Brain microvascular endothelial cell (primary cell): ENCODE data around the gene CENPU.

Source experiments
- DNase-seq: peaks from one replicate; pipeline ENCODE4 v3.0.0-alpha.2; 2020
- H3K27ac ChIP-seq: fragments of 250-450 bp; sonication (Bioruptor Pico); 2 replicates; pipeline ENCODE4 v1.5.1; 2020; ENCODE audit warnings: mild to moderate bottlenecking, moderate library complexity
- H3K27me3 ChIP-seq: fragments of 250-450 bp; sonication (Bioruptor Pico); replicated peaks from 2 replicates; pipeline ENCODE4 v1.5.1; 2020; ENCODE audit warnings: mild to moderate bottlenecking
- H3K36me3 ChIP-seq: fragments of 250-450 bp; sonication (Bioruptor Pico); replicated peaks from 2 replicates; pipeline ENCODE4 v1.5.1; 2020; ENCODE audit warnings: mild to moderate bottlenecking
- H3K4me3 ChIP-seq: 2 replicates; pipeline ENCODE4 v1.5.1; 2011; ENCODE audit warnings: low read depth, mild to moderate bottlenecking, control low read depth, low read length, moderate library complexity
- CTCF ChIP-seq: IDR thresholded peaks from 2 replicates; pipeline ENCODE4 v1.5.1; 2011; ENCODE audit warnings: low read depth, mild to moderate bottlenecking, moderate library complexity, low read length, control low read depth, inconsistent platforms; ENCODE audit errors: missing control alignments
- in situ Hi-C: cut with HindIII; loops from 2 replicates; pipeline ENCODE4 v1.10.0; 2017; ENCODE audit warnings: low sequenced_read_pairs, low pct_ligation_motif_present

CENPU gene

GRCh38 chr4:184649026-184649970 is 84.6 kb downstream of the CENPU start, which contains the start of the genes CASP3 and PRIMPOL:
CASP3 (minus strand) TSS chr4:184649447; CDS start chr4:184638453, 10,994 bp downstream.
PRIMPOL (plus strand) TSS chr4:184649738; CDS start chr4:184657141, 7,403 bp downstream.
- H3K27ac ChIP-seq, result peak within 1 kb of the TSS; percentile 81
- H3K36me3 ChIP-seq, result no peaks in the 10 kb centered on the region
- H3K27me3 ChIP-seq, result no peaks in the 10 kb centered on the region
- H3K4me3 ChIP-seq, result peak within 1 kb of the TSS; percentile 76
- TF ChIP-seq CTCF, result peak; percentile 35
- in situ Hi-C loops, result no loop called here
- peak; percentile 91 for DNase-seq

GRCh38 chr4:184648313-184649025 is 85.4 kb downstream of the CENPU start:
- no peak for TF ChIP-seq CTCF
- H3K27me3 ChIP-seq, result no peaks in the 10 kb centered on the region
- DNase-seq, result no peak
- no peaks in the 10 kb centered on the region for H3K36me3 ChIP-seq
- peak overlapping the region; percentile 81 for H3K27ac ChIP-seq
- in situ Hi-C loops, result no loop called here
- peak overlapping the region; percentile 76 for H3K4me3 ChIP-seq

GRCh38 chr4:184648054-184648312 is 85.9 kb downstream of the CENPU start:
- DNase-seq, result no peak

GRCh38 chr4:184647266-184648053 is 86.4 kb downstream of the CENPU start:
- no peaks in the 10 kb centered on the region for H3K27me3 ChIP-seq
- no peak for TF ChIP-seq CTCF
- peaks cover under 1% of the 10 kb centered on the region for H3K36me3 ChIP-seq
- no peak for DNase-seq
- H3K4me3 ChIP-seq, result peak overlapping the region; percentile 76
- peak overlapping the region; percentile 81 for H3K27ac ChIP-seq
- in situ Hi-C loops, result no loop called here

More at GRCh38 chr4:184648054-184648312, 85.9 kb downstream of the CENPU start:
- in situ Hi-C loops, result no loop called here
- no peaks in the 10 kb centered on the region for H3K36me3 ChIP-seq
- no peaks in the 10 kb centered on the region for H3K27me3 ChIP-seq
- no peak for TF ChIP-seq CTCF
- H3K27ac ChIP-seq, result peak overlapping the region; percentile 81
- peak overlapping the region; percentile 76 for H3K4me3 ChIP-seq

- in situ Hi-C loops, result no loop called here
- no peak overlapping the region for H3K4me3 ChIP-seq
- peaks cover 5% of the 10 kb centered on the region for H3K36me3 ChIP-seq
- TF ChIP-seq CTCF, result no peak
- no peak overlapping the region for H3K27ac ChIP-seq
- no peak for DNase-seq
- H3K27me3 ChIP-seq, result no peaks in the 10 kb centered on the region
Observed at GRCh38 chr4:184645904-184646610, 87.8 kb downstream of the CENPU start.
